Stimulated activated CD8-positive, alpha-beta memory T cell treated with anti-CD3 and anti-CD28 coated beads, Interleukin-4, amount 100 ng/mL, for 1 hour (primary cell): ENCODE measurements around the gene CLIC3.

Experiments used
- DNase-seq, 2 donors: peaks; one replicate each; pipeline ENCODE4 v3.0.0-alpha.2; 2020; ENCODE audit warnings: low read depth in 2 of 2, low spot score in 1 of 2

The CLIC3 gene

DNA sequence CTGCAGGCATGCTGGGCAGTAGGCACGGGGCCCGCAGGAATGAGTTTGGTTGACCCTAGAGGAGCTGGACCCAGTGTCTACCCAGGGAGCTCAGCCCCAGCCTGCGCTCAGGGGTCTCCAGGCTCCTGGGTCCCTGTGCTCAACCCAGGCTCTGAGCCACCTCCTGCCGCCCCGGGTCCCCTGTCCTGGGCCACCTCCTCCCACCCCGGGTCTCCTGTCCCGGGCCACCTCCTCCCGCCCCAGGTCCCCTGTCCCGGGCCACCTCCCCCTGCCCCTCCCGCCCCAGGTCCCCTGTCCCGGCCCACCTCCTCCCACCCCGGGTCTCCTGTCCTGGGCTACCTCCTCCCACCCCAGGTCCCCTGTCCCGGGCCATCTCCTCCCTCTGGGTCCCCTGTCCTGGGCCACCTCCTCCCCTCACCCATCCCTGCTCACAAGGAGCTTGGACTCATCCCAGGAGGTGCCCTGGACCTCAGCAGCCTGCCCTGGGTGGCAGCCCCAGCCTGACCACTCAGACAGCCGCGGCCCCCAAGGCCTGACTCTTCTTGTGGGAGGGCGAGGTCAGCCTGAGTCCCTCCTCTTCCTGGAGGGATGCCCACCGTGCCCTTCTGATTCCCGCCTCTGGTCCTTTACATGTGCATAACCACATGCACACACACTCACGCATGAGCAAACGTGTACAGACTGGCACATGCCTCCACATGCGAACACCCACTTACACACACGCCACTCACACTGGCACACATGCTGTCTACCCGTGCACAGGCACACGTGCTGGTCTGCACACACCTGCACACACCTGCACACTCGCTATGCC lies 41.9 kb downstream of the CLIC3 start:
- no peak for DNase-seq

DNA sequence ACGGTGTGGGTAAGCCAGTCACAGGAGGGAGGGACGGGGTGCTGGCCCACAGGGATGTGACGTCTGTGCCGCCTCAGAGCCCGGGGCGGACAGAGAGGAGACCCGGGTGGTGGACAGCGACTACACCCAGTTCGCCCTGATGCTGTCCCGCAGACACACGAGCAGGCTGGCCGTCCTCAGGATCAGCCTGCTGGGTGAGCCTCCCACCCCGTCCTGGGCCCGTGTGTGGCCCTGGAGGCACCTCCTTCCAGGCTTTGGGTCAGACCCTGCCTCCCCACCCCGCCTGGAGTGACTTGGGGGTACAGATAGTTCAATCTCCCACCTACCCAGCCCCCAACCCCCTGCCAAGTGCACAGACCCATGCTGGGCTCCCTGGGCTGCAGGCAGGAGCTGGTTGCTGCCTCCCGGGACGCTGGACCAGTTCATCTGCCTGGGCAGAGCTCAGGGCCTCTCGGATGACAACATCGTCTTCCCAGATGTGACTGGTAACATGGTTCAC lies 42.5 kb downstream of the CLIC3 start:
- no peak for DNase-seq

DNA sequence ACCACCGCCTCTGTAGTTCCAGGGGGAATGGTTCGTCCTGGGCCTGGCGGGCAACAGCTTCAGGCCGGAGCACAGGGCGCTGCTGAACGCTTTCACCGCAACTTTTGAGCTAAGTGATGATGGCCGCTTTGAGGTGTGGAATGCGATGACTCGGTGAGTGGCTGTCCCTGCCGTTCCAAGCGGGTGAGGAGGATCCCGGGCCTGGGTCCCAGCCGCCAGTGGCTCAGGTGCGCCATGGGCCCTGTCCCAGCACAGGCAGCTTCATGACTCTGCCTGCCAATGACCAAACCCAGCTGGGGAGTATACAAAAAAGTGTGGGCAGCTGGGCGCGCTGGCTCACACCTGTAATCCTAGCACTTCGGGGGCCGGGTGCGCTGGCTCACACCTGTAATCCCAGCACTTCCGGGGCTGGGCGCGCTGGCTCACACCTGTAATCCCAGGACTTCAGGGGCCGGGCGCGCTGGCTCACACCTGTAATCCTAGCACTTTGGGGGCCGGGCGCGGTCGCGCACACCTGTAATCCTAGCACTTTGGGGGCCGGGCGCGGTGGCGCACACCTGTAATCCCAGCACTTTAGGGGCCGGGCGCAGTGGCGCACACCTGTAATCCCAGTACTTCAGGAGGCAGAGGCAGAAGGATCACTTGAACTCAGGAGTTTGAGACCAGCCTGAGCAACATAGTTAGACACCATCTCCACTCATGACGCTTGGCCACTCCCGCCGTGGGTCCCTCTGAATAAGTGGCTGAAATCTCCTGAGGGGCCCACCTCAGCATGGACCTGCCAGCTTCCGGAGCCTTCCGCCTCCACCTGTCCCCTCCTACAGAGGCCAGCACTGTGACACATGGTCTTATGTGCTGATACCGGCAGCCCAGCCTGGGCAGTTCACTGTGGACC lies 43.2 kb downstream of the CLIC3 start:
- no peak for DNase-seq

GRCh38 chr9:136952321-136952850 lies 44.0 kb downstream of the CLIC3 start:
- DNase-seq, result no peak

GRCh38 chr9:136951541-136952320 lies 44.6 kb downstream of the CLIC3 start, which contains the start of gene LCN12:
TSS of gene LCN12 (plus strand) at chr9:136952273. CDS start at chr9:136952328, 55 bp downstream.
- no peak for DNase-seq

DNA sequence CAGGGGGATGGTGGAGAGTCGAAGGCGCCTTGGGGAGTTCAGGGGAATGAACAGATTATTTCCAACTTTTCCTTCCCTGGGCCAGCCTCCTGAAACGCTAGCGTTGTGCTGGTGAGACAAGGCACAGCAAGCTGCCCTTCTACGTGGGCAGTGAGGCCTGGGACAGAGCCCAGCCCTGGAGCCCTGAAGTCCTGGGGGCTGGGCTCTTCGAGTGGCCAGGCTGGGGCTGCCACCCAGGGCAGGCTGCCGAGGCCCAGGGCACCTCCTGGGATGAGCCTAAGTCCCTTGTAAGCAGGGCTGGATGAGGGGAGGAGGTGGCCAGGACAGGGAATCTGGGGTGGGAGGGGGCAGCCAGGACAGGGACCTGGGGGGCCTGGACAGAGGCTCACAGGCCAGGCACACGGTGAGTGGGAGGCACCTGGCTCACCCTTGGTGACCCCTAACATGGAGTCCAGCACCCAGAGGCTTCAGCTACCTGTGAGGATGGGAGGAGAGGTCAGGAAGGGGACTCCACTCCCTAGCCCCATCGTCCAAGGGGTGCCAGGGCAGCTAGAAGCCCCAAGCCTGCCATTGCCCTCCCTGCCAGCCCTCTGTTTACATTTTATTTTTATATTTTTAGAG lies 45.6 kb downstream of the CLIC3 start:
- no peak for DNase-seq

- peak; percentile 89 to 94 for DNase-seq
Measured at GRCh38 chr9:136949817-136950655, 46.3 kb downstream of the CLIC3 start.

GRCh38 chr9:136949239-136949816 lies 47.0 kb downstream of the CLIC3 start:
- no peak for DNase-seq

DNA sequence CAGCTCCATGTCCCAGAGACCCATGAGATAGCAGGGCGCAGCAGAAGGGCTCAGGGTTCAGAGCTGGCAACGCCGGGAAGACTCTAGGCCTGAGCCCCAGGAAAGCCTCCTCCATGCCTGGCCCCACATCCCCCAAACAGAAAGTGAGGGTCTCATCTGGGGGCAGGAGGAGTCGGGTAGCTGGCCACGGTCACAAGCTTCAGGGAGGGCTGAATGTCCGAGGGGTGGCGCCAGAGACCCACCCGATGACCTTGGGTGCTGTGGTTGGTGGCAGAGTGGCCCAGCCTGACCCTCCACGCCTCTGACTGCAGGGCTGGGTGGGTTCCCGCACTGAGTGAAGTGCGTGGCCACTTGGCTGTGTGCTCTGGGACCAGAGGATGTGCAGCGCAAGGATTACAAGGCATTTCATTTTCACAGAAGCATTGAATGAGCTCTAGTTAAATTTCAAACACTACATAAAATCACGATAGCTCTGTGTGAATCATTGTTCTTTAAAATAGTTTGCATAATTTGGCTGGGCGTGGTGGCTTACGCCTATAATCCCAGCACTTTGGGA lies 48.3 kb downstream of the CLIC3 start:
- DNase-seq, result no peak

GRCh38 chr9:136947028-136947891 lies 49.1 kb downstream of the CLIC3 start:
- no peak for DNase-seq

- no peak for DNase-seq
Measured at GRCh38 chr9:136946228-136947027, 49.9 kb downstream of the CLIC3 start.

- no peak for DNase-seq
Measured at GRCh38 chr9:136945333-136946227, 50.8 kb downstream of the CLIC3 start.
